SHP77 treated with DMSO at 0.1 percent for 48 hours (cell line): ENCODE data around the gene SLC38A11.
"Not testable (repeated sequence)": the region's sequence is repeated elsewhere in the genome, so short reads cannot be mapped to it uniquely, and the experiment has no call there.

Experiments used
- DNase-seq: peaks from one replicate; lab custom pipeline; 2025; lab: John Stamatoyannopoulos, UW

Gene SLC38A11

GRCh38 chr2:164877927-164878326 lies 77.4 kb downstream of the SLC38A11 start:
- no peak for DNase-seq

- DNase-seq = no peak
These were observed 78.2 kb downstream of the SLC38A11 start for GRCh38 chr2:164877169-164877568.

- no peak for DNase-seq
These were observed 79.8 kb downstream of the SLC38A11 start for GRCh38 chr2:164875334-164876205.

GRCh38 chr2:164873210-164873908 lies 82.0 kb downstream of the SLC38A11 start:
- no peak for DNase-seq

- DNase-seq = no peak
These were observed 83.9 kb downstream of the SLC38A11 start for GRCh38 chr2:164871404-164871803.

- no peak for DNase-seq
These were observed 85.9 kb downstream of the SLC38A11 start for GRCh38 chr2:164869420-164869772.

- no peak for DNase-seq
These were observed 86.5 kb downstream of the SLC38A11 start for GRCh38 chr2:164868563-164869419.

- no peak for DNase-seq
These were observed 87.4 kb downstream of the SLC38A11 start for GRCh38 chr2:164867779-164868397.

- not testable (repeated sequence) for DNase-seq
These were observed 88.9 kb downstream of the SLC38A11 start for GRCh38 chr2:164866381-164866780.

GRCh38 chr2:164860694-164861042 lies 94.7 kb downstream of the SLC38A11 start:
- no peak for DNase-seq

- not testable (repeated sequence) for DNase-seq
These were observed 95.2 kb downstream of the SLC38A11 start for GRCh38 chr2:164859906-164860693.

GRCh38 chr2:164859251-164859818 lies 96.0 kb downstream of the SLC38A11 start:
- DNase-seq = no peak

- DNase-seq = no peak
These were observed 103.2 kb downstream of the SLC38A11 start for GRCh38 chr2:164852086-164852485.

- no peak for DNase-seq
These were observed 105.1 kb downstream of the SLC38A11 start for GRCh38 chr2:164850235-164850634.

GRCh38 chr2:164849506-164849905 lies 105.8 kb downstream of the SLC38A11 start:
- DNase-seq = no peak

- no peak for DNase-seq
These were observed 107.2 kb downstream of the SLC38A11 start for GRCh38 chr2:164847981-164848741.

- DNase-seq = no peak
These were observed 108.0 kb downstream of the SLC38A11 start for GRCh38 chr2:164847291-164847690.

GRCh38 chr2:164846276-164846675 lies 109.0 kb downstream of the SLC38A11 start:
- DNase-seq = no peak
